WERI-Rb-1 (cell line): Measurements from ENCODE around the gene CFAP97.
"Not testable (repeated sequence)": the region's sequence is repeated elsewhere in the genome, so short reads cannot be mapped to it uniquely, and the experiment has no call there.

Experiments
- DNase-seq: peaks from one replicate; pipeline ENCODE4 v3.0.0-alpha.2; 2020
- H3K27ac ChIP-seq: fragments of 250-450 bp; sonication (Bioruptor Pico); 2 replicates; pipeline ENCODE4 v1.5.1; 2020; ENCODE audit warnings: mild to moderate bottlenecking, moderate library complexity
- H3K27me3 ChIP-seq: fragments of 250-450 bp; sonication (Bioruptor Pico); 2 replicates; pipeline ENCODE4 v1.5.1; 2021; ENCODE audit warnings: mild to moderate bottlenecking, low read depth, moderate library complexity; ENCODE audit not compliant: insufficient read depth, severe bottlenecking
- H3K36me3 ChIP-seq: fragments of 250-450 bp; sonication (Bioruptor Pico); 2 replicates; pipeline ENCODE4 v1.5.1; 2020; ENCODE audit warnings: mild to moderate bottlenecking, moderate library complexity
- H3K4me3 ChIP-seq: 2 replicates; pipeline ENCODE4 v1.5.1; 2011; ENCODE audit warnings: low read depth, mild to moderate bottlenecking, control low read depth, low read length
- H3K9me3 ChIP-seq: fragments of 250-450 bp; sonication (Bioruptor Pico); 2 replicates; pipeline ENCODE4 v1.5.1; 2021; ENCODE audit warnings: mild to moderate bottlenecking, moderate library complexity; ENCODE audit not compliant: severe bottlenecking
- TF ChIP-seq, protein P1 (sequence below): IDR thresholded peaks from 2 replicates; pipeline ENCODE4 v1.5.1; 2011; ENCODE audit warnings: low read depth, mild to moderate bottlenecking, control low read depth, inconsistent platforms, low read length

Gene CFAP97

DNA sequence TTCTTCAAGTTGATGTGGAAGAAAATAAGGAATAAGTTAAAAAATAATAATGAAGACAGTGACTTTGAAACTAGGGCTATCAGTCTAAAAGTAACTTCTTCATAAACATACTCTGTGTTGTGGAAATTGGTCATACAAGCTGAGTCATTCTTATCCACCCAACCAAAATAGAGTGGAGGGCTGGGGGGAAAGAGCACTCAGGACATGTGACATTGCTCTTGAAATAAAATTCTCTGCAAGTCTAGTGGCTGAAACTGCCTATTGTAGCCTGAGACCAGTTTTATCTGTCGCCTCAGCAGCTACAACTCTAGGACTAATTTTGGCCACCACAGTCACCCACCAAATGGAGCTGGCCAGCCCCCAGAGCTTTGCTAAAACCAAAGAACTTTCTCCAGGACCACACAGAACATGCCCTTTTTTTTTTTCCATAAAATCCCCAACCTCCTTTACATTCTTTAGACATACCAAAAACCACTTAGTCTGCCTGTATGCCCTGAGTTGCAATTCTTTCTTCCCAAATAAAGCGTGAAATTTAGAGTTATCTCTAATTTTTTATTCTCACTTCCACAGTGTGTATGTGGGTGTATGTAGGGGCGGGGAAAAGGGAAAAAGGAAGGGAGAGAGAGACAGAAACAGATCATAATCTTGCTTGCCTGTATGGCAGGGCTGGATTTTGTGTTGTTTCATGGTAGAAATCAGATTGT lies 83.7 kb downstream of the CFAP97 start:
- H3K4me3 ChIP-seq = no peak overlapping the region
- H3K9me3 ChIP-seq = no peaks in the 10 kb centered on the region
- TF ChIP-seq, protein P1, sequence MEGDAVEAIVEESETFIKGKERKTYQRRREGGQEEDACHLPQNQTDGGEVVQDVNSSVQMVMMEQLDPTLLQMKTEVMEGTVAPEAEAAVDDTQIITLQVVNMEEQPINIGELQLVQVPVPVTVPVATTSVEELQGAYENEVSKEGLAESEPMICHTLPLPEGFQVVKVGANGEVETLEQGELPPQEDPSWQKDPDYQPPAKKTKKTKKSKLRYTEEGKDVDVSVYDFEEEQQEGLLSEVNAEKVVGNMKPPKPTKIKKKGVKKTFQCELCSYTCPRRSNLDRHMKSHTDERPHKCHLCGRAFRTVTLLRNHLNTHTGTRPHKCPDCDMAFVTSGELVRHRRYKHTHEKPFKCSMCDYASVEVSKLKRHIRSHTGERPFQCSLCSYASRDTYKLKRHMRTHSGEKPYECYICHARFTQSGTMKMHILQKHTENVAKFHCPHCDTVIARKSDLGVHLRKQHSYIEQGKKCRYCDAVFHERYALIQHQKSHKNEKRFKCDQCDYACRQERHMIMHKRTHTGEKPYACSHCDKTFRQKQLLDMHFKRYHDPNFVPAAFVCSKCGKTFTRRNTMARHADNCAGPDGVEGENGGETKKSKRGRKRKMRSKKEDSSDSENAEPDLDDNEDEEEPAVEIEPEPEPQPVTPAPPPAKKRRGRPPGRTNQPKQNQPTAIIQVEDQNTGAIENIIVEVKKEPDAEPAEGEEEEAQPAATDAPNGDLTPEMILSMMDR = no peak
- no peak for DNase-seq
- H3K27ac ChIP-seq = no peak overlapping the region
- H3K27me3 ChIP-seq = no peaks in the 10 kb centered on the region
- no peaks in the 10 kb centered on the region for H3K36me3 ChIP-seq

DNA sequence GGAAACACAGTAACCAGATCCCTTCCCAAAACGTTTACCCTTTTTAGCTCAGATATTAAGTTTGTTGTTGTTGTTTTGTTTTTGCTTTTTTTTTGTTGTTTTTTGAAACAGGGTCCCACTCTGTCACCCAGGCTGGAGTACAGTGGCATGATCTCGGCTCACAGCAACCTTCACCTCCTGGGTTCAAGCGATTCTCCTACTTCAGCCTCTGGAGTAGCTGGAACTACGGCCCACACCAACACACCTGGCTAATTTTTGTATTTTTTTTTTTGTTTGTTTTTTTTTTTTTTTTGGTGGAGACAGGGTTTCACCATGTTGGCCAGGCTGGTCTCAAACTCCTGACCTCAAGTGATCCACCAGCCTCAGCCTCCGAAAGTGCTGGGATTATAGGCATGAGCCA lies 84.3 kb downstream of the CFAP97 start:
- H3K27ac ChIP-seq, DNase-seq, H3K4me3 ChIP-seq, H3K9me3 ChIP-seq, H3K27me3 ChIP-seq, H3K36me3 ChIP-seq: not testable (repeated sequence)

DNA sequence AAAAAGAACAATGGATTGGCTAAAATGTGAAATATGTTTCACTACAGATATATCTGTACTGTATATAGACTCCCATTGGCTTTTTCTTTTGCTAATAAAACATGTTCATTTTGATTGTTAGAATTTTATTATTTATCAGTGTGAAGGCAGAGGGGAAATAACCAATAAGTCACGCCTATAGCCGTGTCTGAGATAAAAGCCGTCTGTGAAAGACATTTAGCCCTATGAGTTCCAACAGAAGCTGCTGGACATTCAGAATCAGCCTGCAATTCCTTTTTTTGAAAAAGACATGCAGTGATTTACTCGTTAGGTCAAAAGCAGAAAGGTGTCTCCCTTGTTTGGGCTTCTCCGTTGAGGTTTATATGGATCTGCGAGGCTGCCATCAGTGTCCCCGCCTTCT lies 84.9 kb downstream of the CFAP97 start:
- Histone ChIP-seq H3K27ac (no peak overlapping the region), H3K4me3 (no peak overlapping the region), H3K27me3 (no peaks in the 10 kb centered on the region), H3K36me3 (no peaks in the 10 kb centered on the region), H3K9me3 (no peaks in the 10 kb centered on the region)
- TF ChIP-seq, protein P1 = no peak
- no peak for DNase-seq

DNA sequence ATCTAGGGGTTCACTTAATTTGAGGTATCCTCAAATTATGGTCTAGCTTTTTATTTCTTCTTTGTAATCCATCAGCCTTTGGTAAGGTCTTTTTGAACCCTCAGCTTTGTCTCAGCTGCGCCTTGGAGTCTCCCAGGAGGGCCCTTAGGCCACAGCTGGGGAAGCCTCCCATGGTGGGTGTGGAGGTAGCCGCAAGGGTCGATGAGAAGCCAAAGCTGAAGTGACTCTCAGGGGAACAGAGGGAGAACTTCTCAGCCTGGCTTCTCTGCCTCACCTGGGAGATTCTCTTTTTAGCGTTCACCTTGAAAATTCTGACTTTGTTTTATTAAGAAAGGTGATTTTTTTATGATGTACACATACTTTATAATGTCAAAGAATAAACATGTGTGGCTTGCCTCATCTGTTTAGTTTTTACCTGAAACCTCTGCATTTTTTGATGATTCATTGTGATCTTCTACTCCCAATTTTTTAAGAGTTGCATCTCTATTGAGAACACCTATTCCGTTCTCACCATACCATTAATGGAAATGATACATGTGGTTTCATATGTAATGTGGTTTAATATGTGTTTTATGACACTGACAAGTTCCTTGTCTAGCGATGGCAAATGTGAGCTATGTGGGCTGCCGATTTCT lies 86.4 kb downstream of the CFAP97 start:
- no peak overlapping the region for H3K4me3 ChIP-seq
- H3K36me3 ChIP-seq = no peaks in the 10 kb centered on the region
- no peaks in the 10 kb centered on the region for H3K27me3 ChIP-seq
- H3K9me3 ChIP-seq = no peaks in the 10 kb centered on the region
- no peak overlapping the region for H3K27ac ChIP-seq
- DNase-seq = no peak
- TF ChIP-seq, protein P1 = no peak

DNA sequence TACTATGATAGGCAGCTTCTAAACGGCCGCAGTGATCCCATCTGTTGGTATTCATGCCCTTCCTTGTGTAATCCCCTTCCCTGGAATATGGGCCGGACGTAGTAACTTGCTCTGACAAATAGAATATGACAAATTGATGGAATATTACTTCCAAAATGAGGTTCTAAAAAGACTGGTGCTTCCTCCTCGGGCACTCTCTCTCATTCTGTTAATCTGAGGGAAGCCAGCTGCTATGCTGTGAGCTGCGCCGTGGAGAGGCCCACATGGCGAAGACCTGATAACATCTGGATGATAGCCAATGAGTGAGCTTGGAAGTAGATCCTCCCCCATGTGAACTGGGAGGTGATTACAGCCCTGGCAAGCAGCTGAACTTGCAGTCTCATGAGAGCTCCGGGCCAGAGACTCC lies 88.0 kb downstream of the CFAP97 start:
- Histone ChIP-seq H3K27ac (no peak overlapping the region), H3K27me3 (no peaks in the 10 kb centered on the region), H3K36me3 (no peaks in the 10 kb centered on the region), H3K9me3 (no peaks in the 10 kb centered on the region), H3K4me3 (no peak overlapping the region)
- TF ChIP-seq, protein P1 = no peak
- DNase-seq = no peak

DNA sequence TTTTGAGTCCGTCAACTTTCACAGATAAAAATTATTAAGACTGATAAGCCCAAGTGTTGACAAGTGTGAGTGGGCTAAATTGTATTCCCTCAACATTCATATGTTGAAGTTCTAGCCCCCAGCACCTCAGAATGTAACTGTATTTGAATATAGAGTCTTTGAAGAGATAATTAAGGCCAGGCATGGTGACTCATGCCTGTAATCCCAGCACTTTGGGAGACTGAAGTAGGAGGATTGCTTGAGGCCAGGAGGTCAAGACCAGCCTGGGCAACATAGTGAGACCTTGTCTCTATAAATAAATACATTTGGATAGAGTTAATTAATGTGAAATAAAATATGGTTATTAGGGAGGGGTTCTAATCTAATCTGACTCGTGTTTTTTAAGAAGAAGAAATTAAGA lies 90.5 kb downstream of the CFAP97 start:
- DNase-seq = no peak
- TF ChIP-seq, protein P1 = no peak
- no peaks in the 10 kb centered on the region for H3K27me3 ChIP-seq
- no peaks in the 10 kb centered on the region for H3K9me3 ChIP-seq
- no peak overlapping the region for H3K4me3 ChIP-seq
- H3K27ac ChIP-seq = no peak overlapping the region
- H3K36me3 ChIP-seq = no peaks in the 10 kb centered on the region
